GM20000 (cell line): ENCODE results near the gene PPP2R5A.
"Not testable (repeated sequence)": the region's sequence is repeated elsewhere in the genome, so short reads cannot be mapped to it uniquely, and the experiment has no call there.

Experiments used
- DNase-seq: peaks from one replicate; pipeline ENCODE4 v3.0.0; 2012; ENCODE audit warnings: low spot score
- TF ChIP-seq, protein P1 (sequence below): IDR thresholded peaks from 2 replicates; pipeline ENCODE4 v1.5.1; 2012; ENCODE audit warnings: mild to moderate bottlenecking, control low read depth; ENCODE audit errors: extremely low read depth, missing control alignments

PPP2R5A gene

GRCh38 chr1:212315907-212316306 is 30.7 kb downstream of the PPP2R5A start:
- TF ChIP-seq, protein P1, sequence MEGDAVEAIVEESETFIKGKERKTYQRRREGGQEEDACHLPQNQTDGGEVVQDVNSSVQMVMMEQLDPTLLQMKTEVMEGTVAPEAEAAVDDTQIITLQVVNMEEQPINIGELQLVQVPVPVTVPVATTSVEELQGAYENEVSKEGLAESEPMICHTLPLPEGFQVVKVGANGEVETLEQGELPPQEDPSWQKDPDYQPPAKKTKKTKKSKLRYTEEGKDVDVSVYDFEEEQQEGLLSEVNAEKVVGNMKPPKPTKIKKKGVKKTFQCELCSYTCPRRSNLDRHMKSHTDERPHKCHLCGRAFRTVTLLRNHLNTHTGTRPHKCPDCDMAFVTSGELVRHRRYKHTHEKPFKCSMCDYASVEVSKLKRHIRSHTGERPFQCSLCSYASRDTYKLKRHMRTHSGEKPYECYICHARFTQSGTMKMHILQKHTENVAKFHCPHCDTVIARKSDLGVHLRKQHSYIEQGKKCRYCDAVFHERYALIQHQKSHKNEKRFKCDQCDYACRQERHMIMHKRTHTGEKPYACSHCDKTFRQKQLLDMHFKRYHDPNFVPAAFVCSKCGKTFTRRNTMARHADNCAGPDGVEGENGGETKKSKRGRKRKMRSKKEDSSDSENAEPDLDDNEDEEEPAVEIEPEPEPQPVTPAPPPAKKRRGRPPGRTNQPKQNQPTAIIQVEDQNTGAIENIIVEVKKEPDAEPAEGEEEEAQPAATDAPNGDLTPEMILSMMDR = no peak

GRCh38 chr1:212317916-212318315 is 32.7 kb downstream of the PPP2R5A start:
- TF ChIP-seq, protein P1 = no peak
- DNase-seq = no peak

More at GRCh38 chr1:212315907-212316306, 30.7 kb downstream of the PPP2R5A start:
- DNase-seq = no peak

DNA sequence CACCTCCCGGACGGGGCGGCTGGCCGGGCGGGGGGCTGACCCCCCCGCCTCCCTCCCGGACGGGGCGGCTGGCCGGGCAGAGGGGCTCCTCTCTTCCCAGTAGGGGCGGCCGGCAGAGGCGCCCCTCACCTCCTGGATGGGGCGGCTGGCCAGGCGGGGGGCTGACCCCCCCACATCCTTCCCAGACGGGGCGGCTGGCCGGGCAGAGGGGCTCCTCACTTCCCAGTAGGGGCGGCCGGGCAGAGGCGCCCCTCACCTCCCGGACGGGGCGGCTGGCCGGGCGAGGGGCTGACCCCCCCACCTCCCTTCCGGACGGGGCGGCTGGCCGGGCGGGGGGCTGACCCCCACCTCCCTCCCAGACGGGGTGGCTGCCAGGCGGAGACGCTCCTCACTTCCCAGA is 35.8 kb downstream of the PPP2R5A start:
- DNase-seq = not testable (repeated sequence)

DNA sequence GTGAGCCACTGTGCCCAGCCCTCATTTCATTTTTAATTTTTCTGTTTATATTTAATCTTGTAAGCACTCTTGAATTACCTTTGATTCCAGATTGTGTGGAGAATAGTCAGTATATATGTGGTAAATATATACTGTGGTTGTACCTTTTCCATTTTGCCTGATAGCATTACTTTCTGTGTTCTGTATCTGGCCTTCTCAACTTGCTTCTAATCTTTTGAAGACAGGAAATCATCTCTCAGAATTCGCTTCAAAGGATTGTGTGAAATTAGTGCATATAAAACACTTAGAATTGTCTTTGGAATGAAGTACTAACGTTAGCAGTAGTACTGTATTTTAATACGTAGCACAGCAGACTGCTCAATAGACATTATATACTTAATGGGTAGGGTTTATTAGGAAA is 37.9 kb downstream of the PPP2R5A start:
- TF ChIP-seq, protein P1 = no peak
- DNase-seq = no peak

DNA sequence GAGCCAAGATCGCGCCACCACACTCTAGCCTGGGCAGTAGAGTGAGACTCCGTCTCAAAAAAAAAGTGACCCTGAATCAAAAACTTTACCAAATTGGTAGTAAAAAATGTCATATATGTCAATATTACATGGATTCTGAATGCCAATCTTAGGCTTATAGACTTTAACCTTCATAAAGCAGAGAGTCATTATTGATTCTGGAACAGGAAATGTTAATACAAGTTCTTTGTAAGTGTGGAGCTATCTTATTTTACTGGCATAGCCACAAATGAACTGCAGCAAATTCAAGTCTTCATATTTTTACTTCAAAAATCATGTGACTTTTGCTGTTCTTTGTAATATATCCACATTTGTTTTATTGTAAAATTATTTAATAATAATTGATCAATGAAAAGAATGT is 41.3 kb downstream of the PPP2R5A start:
- DNase-seq = no peak
- TF ChIP-seq, protein P1 = no peak

GRCh38 chr1:212328248-212328647 is 43.0 kb downstream of the PPP2R5A start:
- no peak for DNase-seq
- TF ChIP-seq, protein P1 = no peak

GRCh38 chr1:212329105-212329504 is 43.9 kb downstream of the PPP2R5A start:
- no peak for DNase-seq
- TF ChIP-seq, protein P1 = no peak

- TF ChIP-seq, protein P1 = no peak
- DNase-seq = no peak
Measured at GRCh38 chr1:212341090-212341489, 55.9 kb downstream of the PPP2R5A start.
